Natural killer cell (primary cell): Measurements from ENCODE around the gene CNIH1. TPM values are rescaled to one million over a fixed set of nuclear protein-coding genes. Genes with fewer than 3 reads are reported as not detected.
"Not testable (repeated sequence)": the region's sequence is repeated elsewhere in the genome, so short reads cannot be mapped to it uniquely, and the experiment has no call there.

Experiments
- ATAC-seq, 3 donors: fragments of 150-1000 bp in 2 of 3; fragments of 200-7000 bp in 1 of 3; cut with Tn5 transposase; 1 replicate in 1 of 3; 2 replicates in 2 of 3; pipeline ENCODE4 v1.10.0; 2021; ENCODE audit warnings: mild to moderate bottlenecking in 2 of 3, moderate library complexity in 2 of 3
- DNase-seq, 2 donors: peaks; one replicate each; pipeline versions ENCODE4 v3.0.0 to v3.0.0-alpha.2; 2013 to 2021; ENCODE audit warnings: mixed read lengths in 1 of 2
- H3K27ac ChIP-seq: one replicate; pipeline ENCODE4 v1.5.1; 2013; ENCODE audit warnings: mild to moderate bottlenecking, low read length
- H3K27me3 ChIP-seq: one replicate; pipeline ENCODE4 v1.6.1; 2013; ENCODE audit warnings: low read length; ENCODE audit not compliant: control insufficient read depth, insufficient read depth
- H3K36me3 ChIP-seq: one replicate; pipeline ENCODE4 v1.6.1; 2013; ENCODE audit warnings: low read length; ENCODE audit not compliant: control insufficient read depth, insufficient read depth
- H3K4me1 ChIP-seq: one replicate; pipeline ENCODE4 v1.6.1; 2013; ENCODE audit warnings: low read length; ENCODE audit not compliant: control insufficient read depth, insufficient read depth
- H3K4me3 ChIP-seq: one replicate; pipeline ENCODE4 v1.5.1; 2013; ENCODE audit warnings: low read length
- H3K9me3 ChIP-seq: one replicate; pipeline ENCODE4 v1.6.1; 2013; ENCODE audit warnings: low read length; ENCODE audit not compliant: control insufficient read depth, insufficient read depth
- H3K27ac Mint-ChIP-seq, 2 donors: one replicate each; pipeline ENCODE4 v1.8.0; 2022; ENCODE audit warnings: mild to moderate bottlenecking in 2 of 2, mixed read lengths in 2 of 2, moderate library complexity in 1 of 2
- H3K27me3 Mint-ChIP-seq, 2 donors: one replicate each; pipeline ENCODE4 v1.8.0; 2022; ENCODE audit warnings: low read depth in 2 of 2, mixed read lengths in 2 of 2
- H3K36me3 Mint-ChIP-seq: one replicate; pipeline ENCODE4 v1.8.0; 2022; ENCODE audit warnings: mixed read lengths
- H3K4me1 Mint-ChIP-seq, 2 donors: one replicate each; pipeline ENCODE4 v1.8.0; 2022; ENCODE audit warnings: mixed read lengths in 2 of 2
- H3K4me3 Mint-ChIP-seq: one replicate; pipeline ENCODE4 v1.8.0; 2022; ENCODE audit warnings: mild to moderate bottlenecking, moderate library complexity, mixed read lengths
- H3K9me3 Mint-ChIP-seq, 2 donors: one replicate each; pipeline ENCODE4 v1.8.0; 2022; ENCODE audit warnings: mixed read lengths in 2 of 2
- WGBS: methylation state at CpG from one replicate; pipeline ENCODE4 v1.1.7; 2013; ENCODE audit warnings: missing lambda C conversion rate; ENCODE audit not compliant: insufficient coverage; 5-methylcytosine and 5-hydroxymethylcytosine counted together
- intact Hi-C: fragments of 100-400 bp; cut with micrococcal nuclease; formaldehyde crosslinking; loops from one replicate; pipeline ENCODE4 v1.14.2; 2022
- total RNA-seq, 4 donors: library from RNA; stranded (reverse); fragments of 120-200 nt in 1 of 4; gene quantifications; one replicate each; pipeline versions ENCODE4 v1.2.3 to v1.2.4, GENCODE V29; 2013 to 2022
- TF ChIP-seq, protein P1 (sequence below): fragments of 200-600 bp; IDR thresholded peaks from one replicate; pipeline ENCODE4 v1.8.0; 2022; ENCODE audit warnings: antibody characterized with exemption

CNIH1 gene
- total RNA-seq, 3 donors from 2014 or later (not counting 1 experiment from before 2014, with no cell fraction given): 20.4 to 30.9 (median 25.7) TPM

DNA sequence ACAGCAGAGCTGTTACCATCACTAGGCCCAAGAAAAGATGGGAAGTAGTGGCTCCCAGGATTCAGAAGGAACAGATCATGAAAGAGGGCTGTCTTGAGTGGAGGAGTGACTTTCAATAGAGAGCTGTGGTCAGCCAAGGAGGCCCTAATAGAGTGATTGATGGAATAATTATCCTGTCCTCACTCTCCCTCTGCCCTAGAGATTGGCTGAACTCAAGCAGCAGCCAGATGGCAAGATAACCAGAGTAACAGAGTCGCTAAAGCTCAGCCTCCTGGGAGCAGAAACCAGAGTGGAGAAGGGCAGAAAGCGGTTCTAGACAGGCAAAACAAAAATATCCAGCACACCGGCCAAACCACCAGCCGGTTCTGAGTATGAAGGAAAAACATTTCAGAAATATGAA lies 24.5 kb upstream of the CNIH1 start:
- TF ChIP-seq, protein P1, sequence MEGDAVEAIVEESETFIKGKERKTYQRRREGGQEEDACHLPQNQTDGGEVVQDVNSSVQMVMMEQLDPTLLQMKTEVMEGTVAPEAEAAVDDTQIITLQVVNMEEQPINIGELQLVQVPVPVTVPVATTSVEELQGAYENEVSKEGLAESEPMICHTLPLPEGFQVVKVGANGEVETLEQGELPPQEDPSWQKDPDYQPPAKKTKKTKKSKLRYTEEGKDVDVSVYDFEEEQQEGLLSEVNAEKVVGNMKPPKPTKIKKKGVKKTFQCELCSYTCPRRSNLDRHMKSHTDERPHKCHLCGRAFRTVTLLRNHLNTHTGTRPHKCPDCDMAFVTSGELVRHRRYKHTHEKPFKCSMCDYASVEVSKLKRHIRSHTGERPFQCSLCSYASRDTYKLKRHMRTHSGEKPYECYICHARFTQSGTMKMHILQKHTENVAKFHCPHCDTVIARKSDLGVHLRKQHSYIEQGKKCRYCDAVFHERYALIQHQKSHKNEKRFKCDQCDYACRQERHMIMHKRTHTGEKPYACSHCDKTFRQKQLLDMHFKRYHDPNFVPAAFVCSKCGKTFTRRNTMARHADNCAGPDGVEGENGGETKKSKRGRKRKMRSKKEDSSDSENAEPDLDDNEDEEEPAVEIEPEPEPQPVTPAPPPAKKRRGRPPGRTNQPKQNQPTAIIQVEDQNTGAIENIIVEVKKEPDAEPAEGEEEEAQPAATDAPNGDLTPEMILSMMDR: no peak
- Mint-ChIP-seq H3K36me3 (peaks cover 16% of the 10 kb centered on the region), H3K9me3 (peaks cover 5 to 6% of the 10 kb centered on the region in 2 donors), H3K4me3 (no peak overlapping the region), H3K27ac (no peak overlapping the region), H3K27me3 (peaks cover 0 to 3% of the 10 kb centered on the region in 2 donors), H3K4me1 (no peaks in the 10 kb centered on the region)
- WGBS: 89% methylated on average over 2 of the region's 4 CpGs
- no peaks in the 10 kb centered on the region for H3K36me3 ChIP-seq
- no peak for ATAC-seq
- DNase-seq: no peak
- H3K27me3 ChIP-seq: no peaks in the 10 kb centered on the region
- peaks cover 4% of the 10 kb centered on the region for H3K9me3 ChIP-seq
- H3K4me3 ChIP-seq: no peak overlapping the region
- no peak overlapping the region for H3K27ac ChIP-seq
- intact Hi-C loops: no loop called here
- H3K4me1 ChIP-seq: no peaks in the 10 kb centered on the region

DNA sequence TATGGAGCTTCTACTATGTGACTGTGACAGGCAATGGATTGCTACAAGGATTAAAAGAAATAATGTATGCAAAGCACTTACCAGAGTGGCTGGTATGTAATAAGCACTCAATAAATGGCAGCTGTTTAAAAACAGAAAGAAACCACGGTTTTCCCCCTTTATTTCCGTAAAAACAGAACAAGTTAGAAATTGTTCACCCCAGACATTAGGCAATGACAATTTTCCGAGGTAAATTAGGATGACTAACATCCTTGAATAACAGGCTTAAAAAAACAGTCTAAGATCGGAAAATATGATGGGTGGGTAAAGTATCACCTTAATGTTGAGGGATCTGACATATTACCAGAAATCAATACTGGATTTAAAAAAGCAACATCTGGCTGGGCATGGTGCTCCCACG lies 20.9 kb upstream of the CNIH1 start:
- H3K27ac Mint-ChIP-seq: no peak overlapping the region
- Histone ChIP-seq H3K36me3 (no peaks in the 10 kb centered on the region), H3K27me3 (no peaks in the 10 kb centered on the region), H3K9me3 (peaks cover 8% of the 10 kb centered on the region), H3K27ac (no peak overlapping the region), H3K4me3 (no peak overlapping the region), H3K4me1 (no peaks in the 10 kb centered on the region)
- TF ChIP-seq, protein P1: no peak
- intact Hi-C loops: no loop called here
- no peaks in the 10 kb centered on the region for H3K4me1 Mint-ChIP-seq
- ATAC-seq (no peak), DNase-seq (no peak)
- peaks cover 0 to 7% of the 10 kb centered on the region in 2 donors for H3K27me3 Mint-ChIP-seq
- H3K9me3 Mint-ChIP-seq: no peaks in the 10 kb centered on the region
- 84% methylated on average over 5 of the region's 5 CpGs for WGBS
- no peak overlapping the region for H3K4me3 Mint-ChIP-seq
- peaks cover 6% of the 10 kb centered on the region for H3K36me3 Mint-ChIP-seq

DNA sequence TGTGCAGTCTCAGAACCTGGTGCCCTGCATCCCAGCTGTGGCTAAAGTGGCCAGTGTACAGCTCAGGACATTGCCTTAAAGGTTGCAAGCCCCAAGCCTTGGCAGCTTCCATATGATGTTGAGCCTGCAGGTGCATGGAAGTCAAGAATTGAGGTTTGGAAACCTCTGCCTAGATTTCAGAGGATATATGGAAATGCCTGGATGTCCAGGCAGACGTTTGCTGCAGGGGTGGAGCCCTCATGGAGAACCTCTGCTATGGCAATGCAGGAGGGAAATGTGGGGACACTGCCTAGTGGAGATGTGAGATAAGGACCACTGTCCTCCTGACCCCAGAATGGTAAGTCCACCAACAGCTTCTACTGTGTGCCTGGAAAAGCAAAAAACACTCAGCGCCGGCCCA lies 17.9 kb upstream of the CNIH1 start:
- no peak overlapping the region for H3K27ac Mint-ChIP-seq
- Histone ChIP-seq H3K4me3 (no peak overlapping the region), H3K27me3 (no peaks in the 10 kb centered on the region), H3K9me3 (peaks cover 6% of the 10 kb centered on the region), H3K4me1 (no peaks in the 10 kb centered on the region), H3K27ac (no peak overlapping the region), H3K36me3 (no peaks in the 10 kb centered on the region)
- no peak for ATAC-seq
- TF ChIP-seq, protein P1: no peak
- no peak for DNase-seq
- no peaks in the 10 kb centered on the region for H3K9me3 Mint-ChIP-seq
- H3K4me3 Mint-ChIP-seq: no peak overlapping the region
- WGBS: 88% methylated on average over 3 of the region's 3 CpGs
- peaks cover 0 to 7% of the 10 kb centered on the region in 2 donors for H3K27me3 Mint-ChIP-seq
- H3K4me1 Mint-ChIP-seq: no peaks in the 10 kb centered on the region
- H3K36me3 Mint-ChIP-seq: no peaks in the 10 kb centered on the region
- intact Hi-C loops: no loop called here

DNA sequence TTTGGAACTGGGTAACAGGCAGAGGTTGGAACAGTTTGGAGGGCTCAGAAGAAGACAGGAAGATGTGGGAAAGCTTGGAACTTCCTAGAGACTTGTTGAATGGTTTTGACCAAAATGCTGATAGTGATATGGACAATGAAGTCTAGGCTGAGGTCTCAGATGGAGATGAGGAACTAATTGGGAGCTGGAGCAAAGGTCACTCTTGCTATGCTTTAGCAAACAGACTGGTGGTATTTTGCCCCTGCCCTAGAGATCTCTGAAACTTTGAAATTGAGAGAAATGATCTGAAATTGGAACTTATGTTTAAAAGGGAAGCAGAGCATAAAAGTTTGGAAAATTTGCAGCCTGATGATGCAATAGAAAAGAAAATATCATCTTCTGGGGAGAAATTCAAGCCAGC lies 17.4 kb upstream of the CNIH1 start:
- H3K4me1 Mint-ChIP-seq, H3K36me3 ChIP-seq, H3K9me3 Mint-ChIP-seq: not testable (repeated sequence)

More for the DNA sequence above, 17.4 kb upstream of the CNIH1 start:
- H3K9me3 ChIP-seq, DNase-seq, H3K27me3 ChIP-seq, intact Hi-C loops, H3K27ac Mint-ChIP-seq, H3K4me1 ChIP-seq, H3K27me3 Mint-ChIP-seq, H3K36me3 Mint-ChIP-seq, H3K4me3 ChIP-seq, H3K4me3 Mint-ChIP-seq, H3K27ac ChIP-seq, ATAC-seq: not testable (repeated sequence)
